GM12878 (cell line): ENCODE results near the gene NPW. TPM values are rescaled to one million over a fixed set of nuclear protein-coding genes. Genes with fewer than 3 reads are reported as not detected.

Experiments
- CHD2 ChIP-seq: IDR thresholded peaks from 2 replicates; pipeline ENCODE4 v1.6.1; 2011; ENCODE audit warnings: low read depth, low read length, improper control_type of control experiment, borderline replicate concordance
- RBBP5 ChIP-seq: fragments of 200-600 bp; sonication (generic); conservative IDR thresholded peaks from 2 replicates; pipeline ENCODE4 v1.6.1; 2016
- SPI1 ChIP-seq: IDR thresholded peaks from 2 replicates; pipeline ENCODE4 v1.6.1; 2011; ENCODE audit warnings: low read depth, mild to moderate bottlenecking, low read length, moderate library complexity, borderline replicate concordance; ENCODE audit not compliant: insufficient read depth
- polyA plus RNA-seq, 11 experiments: library from polyadenylated mRNA; depleted of rRNA in 4 of 11; unstranded in 6 of 11; stranded (reverse) in 5 of 11; fragments of >200 nt; fragmentation: Nextera tagmentation in 4 of 11; fragmentation: Illumina TruSeq in 1 of 11; extraction: Ambion mirVana in 4 of 11; extraction: Trizol in 1 of 11; gene quantifications; 1 replicate in 1 of 11; 2 replicates in 10 of 11; pipeline versions ENCODE4 v1.2.1 to v1.2.3, GENCODE V29; 2011 to 2016; ENCODE audit warnings: inconsistent platforms in 2 of 11, missing spikeins in 2 of 11, low read depth in 1 of 11
- total RNA-seq, 4 experiments: library from RNA; depleted of rRNA in 3 of 4; stranded (reverse); fragments of >200 nt in 3 of 4; fragmentation: Illumina TruSeq in 1 of 4; extraction: Trizol in 1 of 4; gene quantifications; 2 replicates each; pipeline versions ENCODE4 v1.2.1 to v1.2.3, GENCODE V29; 2013 to 2021
- TF ChIP-seq, protein P1 (sequence below): fragments of 450-650 bp; IDR thresholded peaks from 2 replicates; pipeline ENCODE4 v1.6.1; 2017; ENCODE audit warnings: borderline replicate concordance
- TF ChIP-seq, protein P2 (sequence below): fragments of 450-650 bp; conservative IDR thresholded peaks from 2 replicates; pipeline ENCODE4 v1.6.1; 2017; ENCODE audit warnings: mild to moderate bottlenecking, moderate library complexity
- TF ChIP-seq, protein P3 (sequence below), 3 experiments: IDR thresholded peaks in 2 of 3; conservative IDR thresholded peaks in 1 of 3; 2 replicates each; pipeline ENCODE4 v1.5.1; 2011; ENCODE audit warnings: low read depth in 3 of 3, low read length in 3 of 3, mild to moderate bottlenecking in 3 of 3, control low read depth in 2 of 3, moderate library complexity in 2 of 3, inconsistent platforms in 1 of 3, mixed read lengths in 1 of 3; ENCODE audit not compliant: control insufficient read depth in 2 of 3, insufficient read depth in 1 of 3; ENCODE audit errors: extremely low read depth in 1 of 3
- TF ChIP-seq, protein P4 (sequence below): fragments of 450-650 bp; IDR thresholded peaks from 2 replicates; pipeline ENCODE4 v1.6.1; 2017; ENCODE audit warnings: low read depth, mild to moderate bottlenecking, moderate library complexity

The NPW gene
- total and polyA plus RNA-seq, 10 of the 15 experiments (the other 5 are each of a cell fraction or from before 2014, with no cell fraction given): 0.23 to 2.5 (median 0.98) TPM; not detected in 4

DNA sequence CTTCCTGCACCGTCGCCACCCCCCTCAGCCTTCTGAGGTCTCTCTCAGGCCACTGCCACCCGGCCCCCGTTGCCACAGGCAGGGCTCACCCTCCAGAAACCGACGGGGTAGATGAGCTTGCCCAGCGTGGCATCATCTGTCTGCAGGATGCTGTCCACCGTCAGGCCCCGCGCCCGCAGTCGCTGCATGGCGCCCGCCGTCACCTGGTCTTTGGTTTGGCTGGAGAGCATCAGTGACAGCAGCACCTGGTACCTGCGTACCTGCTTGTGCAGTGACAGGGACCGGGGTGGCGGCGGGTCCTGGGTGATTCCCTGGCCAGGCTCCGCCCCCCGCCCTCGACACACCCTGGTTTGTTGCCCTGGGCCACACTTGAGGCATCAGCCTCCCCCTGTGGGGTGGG lies 25.0 kb downstream of the NPW start (continued):
- TF ChIP-seq, protein P1, sequence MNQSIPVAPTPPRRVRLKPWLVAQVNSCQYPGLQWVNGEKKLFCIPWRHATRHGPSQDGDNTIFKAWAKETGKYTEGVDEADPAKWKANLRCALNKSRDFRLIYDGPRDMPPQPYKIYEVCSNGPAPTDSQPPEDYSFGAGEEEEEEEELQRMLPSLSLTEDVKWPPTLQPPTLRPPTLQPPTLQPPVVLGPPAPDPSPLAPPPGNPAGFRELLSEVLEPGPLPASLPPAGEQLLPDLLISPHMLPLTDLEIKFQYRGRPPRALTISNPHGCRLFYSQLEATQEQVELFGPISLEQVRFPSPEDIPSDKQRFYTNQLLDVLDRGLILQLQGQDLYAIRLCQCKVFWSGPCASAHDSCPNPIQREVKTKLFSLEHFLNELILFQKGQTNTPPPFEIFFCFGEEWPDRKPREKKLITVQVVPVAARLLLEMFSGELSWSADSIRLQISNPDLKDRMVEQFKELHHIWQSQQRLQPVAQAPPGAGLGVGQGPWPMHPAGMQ: no peak
- TF ChIP-seq, protein P2, sequence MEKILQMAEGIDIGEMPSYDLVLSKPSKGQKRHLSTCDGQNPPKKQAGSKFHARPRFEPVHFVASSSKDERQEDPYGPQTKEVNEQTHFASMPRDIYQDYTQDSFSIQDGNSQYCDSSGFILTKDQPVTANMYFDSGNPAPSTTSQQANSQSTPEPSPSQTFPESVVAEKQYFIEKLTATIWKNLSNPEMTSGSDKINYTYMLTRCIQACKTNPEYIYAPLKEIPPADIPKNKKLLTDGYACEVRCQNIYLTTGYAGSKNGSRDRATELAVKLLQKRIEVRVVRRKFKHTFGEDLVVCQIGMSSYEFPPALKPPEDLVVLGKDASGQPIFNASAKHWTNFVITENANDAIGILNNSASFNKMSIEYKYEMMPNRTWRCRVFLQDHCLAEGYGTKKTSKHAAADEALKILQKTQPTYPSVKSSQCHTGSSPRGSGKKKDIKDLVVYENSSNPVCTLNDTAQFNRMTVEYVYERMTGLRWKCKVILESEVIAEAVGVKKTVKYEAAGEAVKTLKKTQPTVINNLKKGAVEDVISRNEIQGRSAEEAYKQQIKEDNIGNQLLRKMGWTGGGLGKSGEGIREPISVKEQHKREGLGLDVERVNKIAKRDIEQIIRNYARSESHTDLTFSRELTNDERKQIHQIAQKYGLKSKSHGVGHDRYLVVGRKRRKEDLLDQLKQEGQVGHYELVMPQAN: no peak
- TF ChIP-seq RBBP5: no peak
- TF ChIP-seq, protein P3, sequence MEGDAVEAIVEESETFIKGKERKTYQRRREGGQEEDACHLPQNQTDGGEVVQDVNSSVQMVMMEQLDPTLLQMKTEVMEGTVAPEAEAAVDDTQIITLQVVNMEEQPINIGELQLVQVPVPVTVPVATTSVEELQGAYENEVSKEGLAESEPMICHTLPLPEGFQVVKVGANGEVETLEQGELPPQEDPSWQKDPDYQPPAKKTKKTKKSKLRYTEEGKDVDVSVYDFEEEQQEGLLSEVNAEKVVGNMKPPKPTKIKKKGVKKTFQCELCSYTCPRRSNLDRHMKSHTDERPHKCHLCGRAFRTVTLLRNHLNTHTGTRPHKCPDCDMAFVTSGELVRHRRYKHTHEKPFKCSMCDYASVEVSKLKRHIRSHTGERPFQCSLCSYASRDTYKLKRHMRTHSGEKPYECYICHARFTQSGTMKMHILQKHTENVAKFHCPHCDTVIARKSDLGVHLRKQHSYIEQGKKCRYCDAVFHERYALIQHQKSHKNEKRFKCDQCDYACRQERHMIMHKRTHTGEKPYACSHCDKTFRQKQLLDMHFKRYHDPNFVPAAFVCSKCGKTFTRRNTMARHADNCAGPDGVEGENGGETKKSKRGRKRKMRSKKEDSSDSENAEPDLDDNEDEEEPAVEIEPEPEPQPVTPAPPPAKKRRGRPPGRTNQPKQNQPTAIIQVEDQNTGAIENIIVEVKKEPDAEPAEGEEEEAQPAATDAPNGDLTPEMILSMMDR (IDR thresholded peaks at IDR 0.05 in 2 of 3, conservative IDR thresholded peaks at IDR 0.05 in 1 of 3; ENCODE audit: control insufficient read depth in 2 of 3, extremely low read depth in 1 of 3, insufficient read depth in 1 of 3, low read depth in 3 of 3, low read length in 3 of 3): no peak
- TF ChIP-seq SPI1: no peak
- TF ChIP-seq, protein P4, sequence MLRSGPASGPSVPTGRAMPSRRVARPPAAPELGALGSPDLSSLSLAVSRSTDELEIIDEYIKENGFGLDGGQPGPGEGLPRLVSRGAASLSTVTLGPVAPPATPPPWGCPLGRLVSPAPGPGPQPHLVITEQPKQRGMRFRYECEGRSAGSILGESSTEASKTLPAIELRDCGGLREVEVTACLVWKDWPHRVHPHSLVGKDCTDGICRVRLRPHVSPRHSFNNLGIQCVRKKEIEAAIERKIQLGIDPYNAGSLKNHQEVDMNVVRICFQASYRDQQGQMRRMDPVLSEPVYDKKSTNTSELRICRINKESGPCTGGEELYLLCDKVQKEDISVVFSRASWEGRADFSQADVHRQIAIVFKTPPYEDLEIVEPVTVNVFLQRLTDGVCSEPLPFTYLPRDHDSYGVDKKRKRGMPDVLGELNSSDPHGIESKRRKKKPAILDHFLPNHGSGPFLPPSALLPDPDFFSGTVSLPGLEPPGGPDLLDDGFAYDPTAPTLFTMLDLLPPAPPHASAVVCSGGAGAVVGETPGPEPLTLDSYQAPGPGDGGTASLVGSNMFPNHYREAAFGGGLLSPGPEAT: no peak
- TF ChIP-seq CHD2: no peak
